Fibroblast of lung (primary cell): ENCODE measurements around the gene FAM110A. TPM values are rescaled to one million over a fixed set of nuclear protein-coding genes. Genes with fewer than 3 reads are reported as not detected.
A peak's percentile ranks its signal among the peaks of the same experiment; 100 is the strongest.

Source experiments
- DNase-seq, 2 donors: peaks; one replicate each; pipeline versions ENCODE4 v3.0.0 to v3.0.0-alpha.2; 2010; ENCODE audit warnings: low read depth in 2 of 2
- H2AFZ ChIP-seq: 2 replicates; pipeline ENCODE4 v1.5.1; 2012; ENCODE audit warnings: low read length, control low read depth, inconsistent platforms
- H3K27ac ChIP-seq: 2 replicates; pipeline ENCODE4 v1.5.1; 2011; ENCODE audit warnings: low read length, control low read depth; ENCODE audit not compliant: insufficient read depth
- H3K27me3 ChIP-seq: 2 replicates; pipeline ENCODE4 v1.5.1; 2011; ENCODE audit warnings: mild to moderate bottlenecking, low read length; ENCODE audit not compliant: control insufficient read depth, insufficient read depth
- H3K36me3 ChIP-seq: 2 replicates; pipeline ENCODE4 v1.5.1; 2011; ENCODE audit warnings: low read length; ENCODE audit not compliant: control insufficient read depth, insufficient read depth
- H3K4me1 ChIP-seq: 2 replicates; pipeline ENCODE4 v1.5.1; 2011; ENCODE audit warnings: low read length; ENCODE audit not compliant: control insufficient read depth, insufficient read depth; ENCODE audit errors: extremely low read depth
- H3K4me2 ChIP-seq: 2 replicates; pipeline ENCODE4 v1.5.1; 2011; ENCODE audit warnings: low read length, control low read depth; ENCODE audit not compliant: insufficient read depth; ENCODE audit errors: extremely low read depth
- H3K4me3 ChIP-seq, 4 experiments: fragments of 200-600 bp in 1 of 4; sonication (generic) in 1 of 4; replicated peaks in 1 of 4; 2 replicates each; pipeline ENCODE4 v1.5.1; 2011 to 2016; ENCODE audit warnings: low read length in 4 of 4, low read depth in 3 of 4, mild to moderate bottlenecking in 3 of 4, control low read depth in 2 of 4, inconsistent platforms in 1 of 4, mixed read lengths in 1 of 4; ENCODE audit not compliant: insufficient read depth in 1 of 4; ENCODE audit errors: control extremely low read depth in 1 of 4
- H3K79me2 ChIP-seq: 2 replicates; pipeline ENCODE4 v1.5.1; 2012; ENCODE audit warnings: mild to moderate bottlenecking, low read length, inconsistent platforms; ENCODE audit not compliant: control insufficient read depth, insufficient read depth
- H3K9ac ChIP-seq: 2 replicates; pipeline ENCODE4 v1.5.1; 2011; ENCODE audit warnings: mild to moderate bottlenecking, low read length, control low read depth; ENCODE audit not compliant: insufficient read depth
- H3K9me3 ChIP-seq: 2 replicates; pipeline ENCODE4 v1.5.1; 2012; ENCODE audit warnings: low read depth, low read length; ENCODE audit not compliant: control insufficient read depth, insufficient read depth
- H4K20me1 ChIP-seq: 2 replicates; pipeline ENCODE4 v1.5.1; 2011; ENCODE audit warnings: low read length; ENCODE audit not compliant: control insufficient read depth, insufficient read depth; ENCODE audit errors: extremely low read depth
- CTCF ChIP-seq, 2 donors: IDR thresholded peaks in 1 of 2; conservative IDR thresholded peaks in 1 of 2; 1 replicate in 1 of 2; 2 replicates in 1 of 2; pipeline ENCODE4 v1.5.1; 2011 to 2012; ENCODE audit warnings: low read length in 2 of 2, control low read depth in 1 of 2, inconsistent platforms in 1 of 2, low read depth in 1 of 2, mild to moderate bottlenecking in 1 of 2
- EZH2 ChIP-seq: IDR thresholded peaks from 2 replicates; pipeline ENCODE4 v1.5.1; 2012; ENCODE audit warnings: low read length, control low read depth, mild to moderate bottlenecking; ENCODE audit errors: missing control alignments
- polyA minus RNA-seq: library from RNA; depleted of rRNA, polyadenylated mRNA; stranded (reverse); fragments of >200 nt; gene quantifications from 2 replicates; pipeline ENCODE4 v1.2.3, GENCODE V29; 2011; ENCODE audit warnings: low replicate concordance
- polyA plus RNA-seq, 2 donors: library from polyadenylated mRNA; depleted of rRNA in 1 of 2; stranded (reverse) in 1 of 2; unstranded in 1 of 2; fragments of >200 nt; gene quantifications; 2 replicates each; pipeline ENCODE4 v1.2.1, GENCODE V29; 2011 to 2012; ENCODE audit warnings: missing spikeins in 1 of 2
- total RNA-seq: library from RNA; depleted of rRNA; stranded (reverse); fragments of >200 nt; gene quantifications from 2 replicates; pipeline ENCODE4 v1.2.1, GENCODE V29; 2014

FAM110A gene
- total RNA-seq (1.3 and 1.8 TPM in 2 replicates), polyA plus RNA-seq (1.5 and 4.0 TPM in 2 replicates), polyA minus RNA-seq (0.86 and 6.2 TPM in 2 replicates)
- polyA plus RNA-seq (2012), result 2.3 and 6.6 TPM in 2 replicates

GRCh38 chr20:833450-834150, at the start of gene FAM110A:
FAM110A (plus strand) TSS chr20:833715; CDS start chr20:844805, 11,090 bp downstream.
- H3K9ac ChIP-seq, result peak within 1 kb of the TSS; percentile 91
- H3K27ac ChIP-seq, result peak within 1 kb of the TSS; percentile 90
- no peaks in the 10 kb centered on the region for H4K20me1 ChIP-seq
- H3K79me2 ChIP-seq, result peaks cover 34% of the 10 kb centered on the region
- TF ChIP-seq EZH2 (no peak), CTCF (conservative IDR thresholded peaks at IDR 0.05 in 1 of 2, IDR thresholded peaks at IDR 0.05 in 1 of 2; ENCODE audit: low read depth in 1 of 2, low read length in 2 of 2) (no peak)
- peaks cover 2% of the 10 kb centered on the region for H3K4me1 ChIP-seq
- H3K4me3 ChIP-seq, result peak within 1 kb of the TSS; percentile 62 to 95 (median 82)
- no peaks in the 10 kb centered on the region for H3K36me3 ChIP-seq
- peak within 1 kb of the TSS; percentile 87 for H2AFZ ChIP-seq
- peak within 1 kb of the TSS; percentile 98 for H3K4me2 ChIP-seq
- H3K27me3 ChIP-seq, result no peaks in the 10 kb centered on the region
- H3K9me3 ChIP-seq, result no peaks in the 10 kb centered on the region
- DNase-seq, result peak; percentile 89 to 94

GRCh38 chr20:787825-788224, 45.7 kb upstream of the FAM110A start:
- no peaks in the 10 kb centered on the region for H3K4me1 ChIP-seq
- H3K4me2 ChIP-seq, result no peak overlapping the region
- H3K79me2 ChIP-seq, result no peaks in the 10 kb centered on the region
- H3K36me3 ChIP-seq, result no peaks in the 10 kb centered on the region
- DNase-seq, result no peak
- H2AFZ ChIP-seq, result no peak overlapping the region
- H3K4me3 ChIP-seq, result no peak overlapping the region
- no peak overlapping the region for H3K27ac ChIP-seq
- H3K27me3 ChIP-seq, result no peaks in the 10 kb centered on the region
- TF ChIP-seq EZH2, result no peak
- TF ChIP-seq CTCF (conservative IDR thresholded peaks at IDR 0.05 in 1 of 2, IDR thresholded peaks at IDR 0.05 in 1 of 2; ENCODE audit: low read depth in 1 of 2, low read length in 2 of 2), result no peak
- H3K9me3 ChIP-seq, result no peaks in the 10 kb centered on the region
- no peak overlapping the region for H3K9ac ChIP-seq
- no peaks in the 10 kb centered on the region for H4K20me1 ChIP-seq

DNA sequence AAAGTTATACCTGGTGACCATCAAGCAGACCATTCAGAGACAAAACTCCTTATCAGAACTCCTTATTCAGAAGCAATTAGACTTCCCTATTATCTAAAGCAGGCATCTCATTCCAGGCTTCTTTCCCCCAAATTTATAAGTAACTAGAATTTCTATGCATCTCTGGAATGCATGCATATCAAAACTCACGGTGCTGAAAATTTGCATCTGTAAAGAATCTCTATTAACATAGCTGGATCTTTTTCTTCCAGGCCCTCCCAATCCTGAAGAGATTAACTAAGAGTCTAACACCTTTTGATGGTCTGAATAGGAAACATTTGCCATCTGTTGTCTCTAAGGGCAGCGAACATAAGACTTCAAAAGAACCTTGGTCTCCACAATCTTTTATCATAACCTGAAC, 42.5 kb upstream of the FAM110A start:
- Histone ChIP-seq H3K36me3 (no peaks in the 10 kb centered on the region), H3K4me3 (no peak overlapping the region), H3K79me2 (no peaks in the 10 kb centered on the region), H3K9ac (no peak overlapping the region), H3K4me1 (no peaks in the 10 kb centered on the region), H3K4me2 (no peak overlapping the region), H4K20me1 (no peaks in the 10 kb centered on the region), H3K27me3 (no peaks in the 10 kb centered on the region), H3K9me3 (no peaks in the 10 kb centered on the region), H3K27ac (no peak overlapping the region), H2AFZ (no peak overlapping the region)
- TF ChIP-seq EZH2, result no peak
- DNase-seq, result no peak
